HG03354 (cell line): Measurements from ENCODE around the gene TOX2.
A peak's percentile ranks its signal among the peaks of the same experiment; 100 is the strongest.

Experiments used
- ATAC-seq: cut with Tn5 transposase; IDR thresholded peaks from one replicate; pipeline ENCODE4 v1.9.1; 2021; ENCODE audit warnings: mild to moderate bottlenecking; ENCODE audit not compliant: unreplicated experiment, poor library complexity, severe bottlenecking

The TOX2 gene

GRCh38 chr20:44026647-44027342 lies 112.1 kb downstream of the TOX2 start:
- no peak for ATAC-seq

DNA sequence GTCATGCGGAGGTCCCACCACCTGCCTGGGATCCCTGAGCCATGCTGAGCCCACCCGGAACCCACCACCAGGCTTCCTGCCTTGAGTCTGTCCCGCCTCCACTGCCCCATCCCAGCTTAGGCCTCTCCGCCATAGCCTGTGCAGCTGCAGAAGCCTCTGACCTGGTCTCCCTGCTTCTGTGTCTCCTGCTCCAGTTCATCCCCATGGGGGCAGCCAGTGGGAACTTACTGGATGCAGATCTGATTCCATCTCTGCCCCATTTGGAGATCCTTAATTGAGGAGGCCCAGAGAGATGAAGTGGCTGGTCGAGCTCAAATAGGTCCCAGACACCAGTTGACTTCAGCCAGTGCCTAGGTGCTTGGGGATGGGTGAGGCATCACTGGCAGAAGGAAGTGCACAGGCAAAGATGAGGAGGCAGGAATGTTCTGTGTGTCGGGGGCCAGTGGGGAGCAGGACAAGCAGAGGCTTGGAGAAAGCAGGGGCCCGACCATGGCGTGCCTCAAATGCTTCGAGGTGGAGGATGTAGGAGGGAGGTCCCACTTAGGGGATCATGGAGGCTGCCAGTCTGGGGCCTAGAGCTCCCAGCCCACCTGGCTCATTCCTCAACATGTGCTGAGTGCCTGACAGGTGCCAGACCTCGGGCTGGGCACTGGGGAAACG lies 112.8 kb downstream of the TOX2 start:
- ATAC-seq = no peak

- ATAC-seq = no peak
Observed at GRCh38 chr20:44028003-44028730, 113.5 kb downstream of the TOX2 start.

- peak; percentile 50 for ATAC-seq
Observed at GRCh38 chr20:44028868-44029847, 114.5 kb downstream of the TOX2 start.

GRCh38 chr20:44029848-44030230 lies 115.2 kb downstream of the TOX2 start:
- ATAC-seq = no peak

- no peak for ATAC-seq
Observed at GRCh38 chr20:44030394-44030793, 115.7 kb downstream of the TOX2 start.

DNA sequence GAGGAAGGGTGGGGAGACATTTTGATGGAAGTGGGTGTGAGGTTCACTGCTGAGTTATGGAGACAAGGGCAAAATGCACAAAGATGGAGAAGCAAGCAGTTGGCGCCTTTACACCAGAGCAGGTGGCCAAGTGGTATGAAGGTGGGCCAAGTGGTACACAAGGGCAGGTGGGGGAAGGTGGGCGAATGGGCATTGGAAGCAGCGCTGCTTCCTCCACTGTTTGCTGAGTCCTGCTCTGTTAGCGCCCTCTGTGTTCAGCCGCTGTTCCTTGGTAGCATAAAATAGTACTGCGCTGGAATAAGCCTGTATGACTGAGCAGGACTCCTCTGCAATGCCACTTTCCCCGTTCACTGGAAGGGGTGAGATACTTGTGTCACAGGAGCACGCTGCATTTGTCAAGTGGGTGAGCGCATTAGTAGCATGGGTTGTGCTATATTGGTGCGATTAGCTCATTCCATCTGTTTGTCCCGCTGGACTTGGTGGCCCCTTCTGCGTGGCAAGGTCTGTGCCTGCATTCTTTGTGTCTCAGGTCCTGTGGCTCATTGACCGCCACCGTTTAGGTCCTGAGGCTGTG lies 116.4 kb downstream of the TOX2 start:
- ATAC-seq = no peak

DNA sequence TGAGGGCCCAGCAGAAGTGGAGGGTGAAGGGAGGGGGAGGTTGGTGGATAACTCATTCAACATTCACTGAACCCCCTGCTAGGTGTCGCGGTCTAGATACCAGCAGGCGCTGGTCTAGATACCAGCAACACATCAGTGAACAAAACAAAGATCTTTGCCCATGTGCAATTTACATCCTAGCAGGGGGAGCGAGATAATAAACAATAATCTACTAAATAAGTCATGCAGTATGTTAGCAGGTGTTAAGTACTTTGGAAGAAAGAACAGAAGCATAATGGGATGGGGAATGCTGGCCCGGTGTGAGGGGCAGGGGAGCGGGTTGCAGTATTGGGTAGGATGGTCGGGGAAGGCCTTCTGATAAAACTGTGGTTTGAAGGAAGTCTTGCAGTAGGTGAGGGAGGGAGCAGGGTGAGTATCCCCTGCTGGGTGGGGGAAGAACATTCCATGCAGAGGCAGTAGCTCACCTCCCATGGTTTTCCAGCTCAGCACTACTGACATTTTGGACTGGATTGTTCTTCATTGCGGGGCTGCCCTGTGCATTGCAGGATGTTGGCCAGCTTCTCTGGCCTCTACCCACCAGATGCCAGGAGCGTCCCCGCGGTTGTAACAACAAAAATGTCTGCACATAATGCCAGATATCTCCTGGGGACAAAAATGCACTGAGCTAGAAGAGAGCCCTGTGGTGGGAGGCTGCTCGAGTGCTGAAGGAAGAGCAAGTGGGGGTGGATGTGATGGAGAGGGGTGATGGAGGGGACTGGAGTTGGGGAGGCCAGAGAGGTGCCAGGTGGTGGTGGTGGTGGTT lies 117.3 kb downstream of the TOX2 start:
- no peak for ATAC-seq

DNA sequence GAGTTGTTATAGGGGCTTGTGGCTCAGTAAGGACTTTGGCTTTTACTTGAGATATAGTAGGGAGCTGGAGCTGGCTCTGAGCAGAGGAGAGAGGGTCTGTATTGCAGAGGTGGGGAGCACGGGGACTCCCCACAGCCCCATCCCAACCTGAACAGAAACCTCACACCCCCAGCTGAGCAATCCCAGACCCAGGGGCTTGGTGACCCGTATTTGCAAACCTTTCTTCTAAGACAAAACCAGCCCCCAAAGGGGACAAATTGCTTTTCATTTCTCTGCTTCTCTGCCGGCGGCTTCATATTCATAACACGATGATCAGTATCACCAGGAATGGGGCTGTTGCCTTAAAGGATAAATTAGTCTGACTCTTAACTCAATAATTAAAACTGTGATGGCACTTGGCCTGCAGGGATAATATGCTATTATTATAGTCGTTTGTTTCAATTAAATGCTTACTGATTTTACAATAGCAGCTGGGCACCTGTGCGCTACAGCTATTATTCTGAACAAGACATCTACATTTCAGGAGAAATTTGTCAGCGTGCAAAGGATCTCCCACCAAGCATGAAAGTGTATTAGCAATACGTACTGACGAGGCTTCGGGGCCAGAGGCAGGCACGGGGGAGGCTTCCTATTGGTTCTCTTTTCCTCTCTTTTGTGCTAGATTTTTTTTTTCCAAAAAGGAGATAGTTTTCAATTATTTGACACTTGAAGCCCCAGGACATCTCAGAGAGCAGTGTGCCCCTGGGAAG lies 118.1 kb downstream of the TOX2 start:
- ATAC-seq = no peak

DNA sequence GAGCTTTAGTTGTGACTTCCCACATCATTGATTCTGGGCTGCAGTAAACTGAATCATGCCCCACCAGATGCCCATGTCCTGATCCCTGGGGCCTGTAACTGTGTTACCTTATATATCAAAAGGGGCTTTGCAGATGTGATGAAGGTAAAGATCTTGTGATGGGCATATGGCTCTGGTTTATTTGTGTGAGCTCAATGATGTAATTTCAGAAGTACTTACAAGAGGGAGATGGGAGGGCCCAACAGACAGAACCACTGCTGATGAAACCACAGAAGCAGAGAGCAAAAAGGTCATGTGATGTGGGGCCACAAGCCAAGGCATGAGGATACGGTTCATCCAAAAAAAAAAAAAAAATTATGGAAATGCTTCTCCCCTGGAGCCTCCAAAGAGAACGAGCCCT lies 118.7 kb downstream of the TOX2 start:
- no peak for ATAC-seq

DNA sequence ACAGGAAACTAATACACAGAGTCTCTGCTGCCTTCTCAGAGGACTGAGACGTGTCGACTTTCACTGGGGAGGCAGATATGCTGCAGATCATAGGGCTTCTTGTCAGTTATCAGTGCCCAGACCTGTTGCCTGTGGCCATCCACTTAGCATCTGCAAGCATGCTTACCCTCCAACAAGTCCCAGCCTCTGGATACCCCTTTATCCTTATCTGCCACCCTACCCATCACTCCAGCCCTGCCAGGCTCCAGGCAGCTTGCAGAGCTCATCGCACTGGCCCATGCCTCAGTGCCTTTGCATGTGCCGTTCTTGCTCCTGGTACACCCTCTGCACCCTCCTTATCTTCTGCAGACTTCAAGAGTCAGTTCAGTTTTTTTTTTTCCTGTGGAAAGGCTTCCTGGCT lies 119.2 kb downstream of the TOX2 start:
- no peak for ATAC-seq

- no peak for ATAC-seq
Observed at GRCh38 chr20:44034451-44034850, 119.8 kb downstream of the TOX2 start.

- ATAC-seq = no peak
Observed at GRCh38 chr20:44034965-44035635, 120.4 kb downstream of the TOX2 start.

DNA sequence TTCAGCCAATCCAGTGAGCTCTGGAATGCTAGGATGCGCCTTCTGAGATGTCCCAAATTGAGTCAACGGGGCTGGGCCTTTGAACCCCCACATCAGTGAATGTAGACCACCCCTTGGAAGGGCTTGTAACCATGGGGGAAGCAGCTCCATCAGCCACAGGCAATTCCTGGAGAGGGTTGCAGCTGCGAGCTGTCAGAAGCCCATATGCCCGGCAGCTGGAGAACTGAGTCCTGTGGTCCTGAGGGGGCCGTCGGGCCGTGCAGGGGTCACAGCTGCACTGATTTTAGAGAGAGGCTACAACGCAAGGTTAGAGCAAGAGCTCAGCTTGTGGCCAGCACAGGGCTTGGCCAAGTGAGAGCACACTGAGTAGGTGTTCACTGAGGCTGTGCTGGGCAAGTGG lies 121.3 kb downstream of the TOX2 start:
- ATAC-seq = no peak

- ATAC-seq = no peak
Observed at GRCh38 chr20:44036441-44036840, 121.8 kb downstream of the TOX2 start.

DNA sequence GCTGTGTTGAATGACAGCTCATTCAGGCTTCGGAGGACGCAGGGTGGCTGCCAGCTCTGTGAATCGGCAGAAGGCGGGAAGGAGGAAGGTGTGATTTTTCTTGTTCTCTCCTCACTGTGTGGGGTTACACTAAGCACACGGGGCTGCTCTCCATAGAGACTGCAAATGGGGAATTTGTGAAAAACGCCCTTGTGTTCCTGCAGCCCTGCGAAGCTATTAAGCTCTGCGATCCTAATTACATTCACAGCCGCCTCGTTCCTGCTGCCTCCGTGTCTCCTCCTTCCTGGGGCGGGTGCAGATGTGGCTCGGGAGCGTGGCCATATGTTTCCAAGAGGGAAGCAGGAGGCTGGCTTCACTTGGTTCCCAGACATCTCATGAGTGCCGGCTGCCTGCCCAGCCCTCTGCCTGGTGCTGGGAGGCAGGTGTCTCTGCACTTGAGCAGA lies 124.0 kb downstream of the TOX2 start:
- ATAC-seq = no peak

DNA sequence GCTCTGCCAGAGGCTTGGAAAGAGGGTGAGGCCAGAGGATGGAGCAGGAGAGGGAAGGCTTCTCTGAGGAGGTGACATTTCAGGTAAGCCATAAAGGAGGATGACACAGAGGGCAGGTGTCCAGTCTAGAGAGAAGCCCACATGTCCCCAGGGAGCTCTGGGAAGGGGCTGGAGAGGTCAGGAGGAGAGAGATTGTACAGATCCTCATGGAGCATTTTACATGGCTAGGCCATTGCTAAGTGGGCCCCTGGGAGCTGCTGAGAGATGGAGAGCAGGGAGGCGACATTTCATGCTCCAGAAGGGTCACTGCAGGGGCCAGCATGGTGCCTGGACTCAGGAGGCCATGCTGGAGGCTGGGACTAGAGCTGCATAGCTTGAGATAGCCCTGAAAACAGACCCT lies 124.5 kb downstream of the TOX2 start:
- no peak for ATAC-seq

DNA sequence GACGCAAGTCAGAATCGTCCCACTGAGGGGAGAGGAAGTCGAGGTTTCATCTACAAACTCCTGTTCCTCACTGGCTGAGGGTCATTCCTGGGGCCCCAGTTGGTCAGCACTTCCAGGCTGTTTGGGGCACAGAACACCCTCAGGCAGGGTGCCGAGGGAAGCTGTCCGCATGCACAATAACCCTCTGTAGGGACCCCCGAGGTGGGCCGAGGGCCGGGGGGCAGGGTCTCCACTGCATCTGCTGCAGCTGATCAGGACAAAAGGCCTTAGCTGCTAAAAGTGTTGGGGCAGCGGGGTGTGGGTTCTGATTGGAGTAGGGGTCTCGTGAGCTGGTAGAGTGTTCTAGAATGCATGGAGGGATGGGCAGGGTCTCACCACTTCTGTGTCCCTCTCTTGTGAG lies 125.1 kb downstream of the TOX2 start:
- ATAC-seq = no peak
